Frontal cortex (tissue), 4 donors: ENCODE data around the gene ENO4. TPM values are rescaled to one million over a fixed set of nuclear protein-coding genes. Genes with fewer than 3 reads are reported as not detected.

Source experiments
- DNase-seq, 2 donors: peaks; one replicate each; pipeline ENCODE4 v3.0.0; 2012; ENCODE audit warnings: low spot score in 2 of 2
- FAIRE-seq: peaks from 2 replicates; lab custom pipeline; 2012; peaks lifted over from hg19 to GRCh38; lab: Jason Lieb, UNC
- total RNA-seq: library from RNA; depleted of rRNA; stranded (reverse); fragments of >200 nt; gene quantifications from one replicate; pipeline ENCODE4 v1.2.3, GENCODE V29; 2014
- donor health status: control.
- donor health status: control.
- donor health status: control.

Gene ENO4
- total RNA-seq, 1 donor from 2014 or later: 1.2 TPM

DNA sequence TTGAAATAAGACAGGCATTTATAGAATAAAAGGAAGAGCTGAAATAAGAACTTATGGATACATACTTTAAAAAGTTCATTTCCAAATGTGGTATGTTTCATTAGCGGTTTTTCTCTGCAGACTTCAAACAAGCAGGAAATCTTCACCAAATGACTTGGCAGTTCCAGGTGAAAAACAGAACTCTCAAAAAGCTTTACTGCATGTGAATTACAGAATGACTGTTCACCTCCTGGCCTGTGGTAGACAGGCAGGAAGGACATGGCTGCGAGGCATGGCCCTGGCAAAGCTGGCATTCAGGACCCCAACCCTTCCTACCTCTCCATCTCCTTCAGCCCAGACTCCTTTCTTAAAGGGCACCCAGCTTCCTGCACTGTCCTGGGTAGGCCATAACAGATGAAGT, 21.2 kb upstream of the ENO4 start:
- DNase-seq: no peak
- no peak for FAIRE-seq

DNA sequence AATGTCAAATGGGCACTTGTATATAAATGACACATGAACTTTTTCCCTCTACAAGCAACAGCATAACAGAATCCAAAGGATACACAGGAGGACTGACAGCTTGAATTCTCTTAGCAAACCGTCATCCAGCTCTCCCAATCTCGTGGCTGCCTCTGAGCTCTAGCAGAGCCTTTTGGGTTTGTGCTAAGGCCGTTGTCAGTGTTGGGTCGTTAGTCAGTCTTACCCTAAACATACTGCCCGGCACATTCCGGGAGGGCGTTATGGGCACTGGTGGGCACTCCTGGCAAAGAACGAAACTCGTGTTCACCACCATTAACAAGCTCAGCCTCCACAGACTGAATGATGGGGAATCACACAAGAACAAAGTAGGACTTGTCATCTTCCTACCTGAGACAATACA, 19.6 kb upstream of the ENO4 start:
- FAIRE-seq: no peak
- DNase-seq: no peak

- DNase-seq: no peak
- no peak for FAIRE-seq
Observed at GRCh38 chr10:116831086-116831485, 18.2 kb upstream of the ENO4 start.

- no peak for FAIRE-seq
- no peak for DNase-seq
Observed at GRCh38 chr10:116831790-116832189, 17.5 kb upstream of the ENO4 start.

DNA sequence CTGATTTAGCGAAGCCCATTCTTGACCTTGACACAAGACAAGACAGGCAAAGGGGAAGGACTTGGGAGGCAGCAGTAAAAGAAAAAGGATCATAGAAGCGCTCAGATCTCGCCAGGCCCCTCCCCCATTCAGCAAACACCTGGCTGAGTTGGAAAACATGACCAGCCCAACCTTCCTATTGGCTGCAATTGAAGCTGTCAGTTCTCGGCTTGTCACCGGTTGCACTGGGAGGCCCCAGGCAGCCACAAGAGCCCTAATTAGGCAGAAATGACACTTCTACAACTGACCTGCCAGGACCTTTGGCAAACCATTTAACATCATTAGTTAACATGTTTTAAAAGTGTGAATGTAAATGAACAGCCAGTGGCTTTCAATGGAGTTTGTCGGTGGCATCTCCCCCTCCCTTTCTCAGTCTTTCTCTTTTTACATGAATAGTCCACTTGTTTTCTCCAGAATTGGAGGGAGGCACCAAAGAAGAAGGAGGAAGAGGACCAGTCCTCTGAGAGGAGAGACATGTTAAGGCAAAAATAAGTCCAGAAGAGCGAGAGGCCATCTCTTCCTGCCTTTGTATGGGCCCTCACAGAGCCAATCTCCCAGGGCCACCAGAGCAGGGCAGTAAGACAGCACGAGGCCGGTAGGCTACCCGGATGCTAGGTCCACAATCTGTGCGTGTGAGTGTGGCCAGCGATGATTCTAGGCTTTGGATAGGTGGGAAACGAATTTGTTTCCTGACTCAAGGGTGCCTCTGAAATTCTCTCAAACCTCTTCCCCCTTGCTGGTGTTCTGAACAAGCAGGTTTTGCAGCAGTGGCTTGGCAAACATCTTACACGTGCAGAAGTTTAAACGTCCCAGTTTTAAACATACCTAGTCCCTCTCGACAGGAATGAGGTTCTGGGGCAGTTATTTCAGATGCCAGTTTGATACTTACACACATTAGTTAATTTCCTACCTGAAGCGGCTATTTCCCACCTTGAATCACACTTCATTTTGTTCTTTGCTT, 15.0 kb upstream of the ENO4 start:
- no peak for DNase-seq
- no peak for FAIRE-seq

GRCh38 chr10:116835658-116836057, 13.6 kb upstream of the ENO4 start:
- DNase-seq (no peak), FAIRE-seq (no peak)

DNA sequence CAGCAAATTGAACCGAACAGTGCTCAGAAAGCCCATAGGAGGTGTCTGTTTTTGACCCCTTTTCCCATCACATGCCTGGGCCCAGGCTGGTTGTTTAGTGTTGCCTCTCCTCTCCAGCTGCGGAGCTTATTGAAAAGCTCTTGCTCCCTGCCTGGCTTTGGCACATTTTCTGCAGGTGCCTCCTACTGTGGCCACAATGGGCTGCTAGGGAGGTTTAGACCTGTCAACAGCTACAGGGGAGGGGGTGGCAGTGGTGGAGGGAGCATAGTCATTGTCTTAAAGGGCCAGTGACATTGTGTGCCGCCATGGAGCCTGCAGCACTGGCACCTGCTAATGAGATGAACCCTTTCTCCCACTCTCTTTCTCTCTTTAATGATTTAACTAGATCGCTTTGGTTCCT, 13.2 kb upstream of the ENO4 start:
- no peak for DNase-seq

DNA sequence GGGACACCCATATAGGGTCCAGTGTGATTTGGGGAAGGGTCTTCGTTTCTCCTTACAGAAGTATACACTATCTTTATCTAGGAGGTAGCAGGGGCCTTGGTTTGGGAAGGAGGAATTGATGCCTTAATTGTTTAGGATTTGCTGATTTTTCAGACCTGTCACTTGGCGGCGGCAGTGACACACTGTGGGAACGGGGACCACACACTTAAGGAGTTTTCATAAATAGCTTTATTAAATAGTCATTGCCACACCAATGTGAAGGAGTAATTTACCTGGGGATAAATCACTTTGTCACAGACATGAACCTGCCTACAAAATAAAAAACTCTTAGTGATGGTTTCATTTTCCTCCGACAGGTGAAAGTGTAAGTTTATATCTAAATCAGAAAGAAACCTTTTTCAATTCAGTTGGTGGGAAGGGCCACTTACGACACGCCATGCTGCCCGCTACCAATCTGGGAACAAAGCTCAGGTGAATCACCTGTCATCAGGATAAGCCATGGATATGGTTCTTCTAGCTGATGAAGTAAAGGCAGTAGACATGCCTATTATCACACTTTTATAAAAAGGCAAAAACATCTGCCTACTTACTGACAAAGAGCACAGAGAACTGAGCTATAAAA, 12.3 kb upstream of the ENO4 start:
- FAIRE-seq (no peak), DNase-seq (no peak)

More for the DNA sequence above, 13.2 kb upstream of the ENO4 start:
- FAIRE-seq: no peak

DNA sequence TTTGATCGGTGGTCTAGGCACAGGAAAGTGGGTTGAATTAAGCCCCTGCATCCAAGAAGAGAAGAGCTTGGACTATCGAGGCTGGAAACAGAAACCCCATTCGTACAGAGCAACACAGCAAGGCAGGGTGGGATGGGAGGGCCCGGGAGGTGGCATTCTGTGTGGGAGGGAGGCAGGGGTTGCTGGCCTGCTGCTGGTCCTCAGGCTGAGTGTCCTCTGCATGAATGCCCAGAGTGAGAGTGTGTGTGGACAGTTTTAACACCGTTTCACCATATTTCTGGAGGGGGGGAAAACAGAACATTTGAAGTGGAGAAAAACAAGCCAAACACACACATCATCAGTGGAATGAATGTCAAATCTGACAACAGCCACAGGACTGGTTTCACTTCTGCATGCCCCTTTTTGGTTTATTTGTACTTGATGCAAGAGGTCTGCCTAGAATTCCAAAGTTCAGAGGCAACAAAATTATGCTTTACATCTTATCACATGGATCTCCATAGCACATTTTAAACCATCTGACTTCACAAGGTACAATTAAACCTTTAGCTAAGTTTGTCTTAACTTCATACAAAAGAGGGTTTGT, 11.1 kb upstream of the ENO4 start:
- DNase-seq (no peak), FAIRE-seq (no peak)

DNA sequence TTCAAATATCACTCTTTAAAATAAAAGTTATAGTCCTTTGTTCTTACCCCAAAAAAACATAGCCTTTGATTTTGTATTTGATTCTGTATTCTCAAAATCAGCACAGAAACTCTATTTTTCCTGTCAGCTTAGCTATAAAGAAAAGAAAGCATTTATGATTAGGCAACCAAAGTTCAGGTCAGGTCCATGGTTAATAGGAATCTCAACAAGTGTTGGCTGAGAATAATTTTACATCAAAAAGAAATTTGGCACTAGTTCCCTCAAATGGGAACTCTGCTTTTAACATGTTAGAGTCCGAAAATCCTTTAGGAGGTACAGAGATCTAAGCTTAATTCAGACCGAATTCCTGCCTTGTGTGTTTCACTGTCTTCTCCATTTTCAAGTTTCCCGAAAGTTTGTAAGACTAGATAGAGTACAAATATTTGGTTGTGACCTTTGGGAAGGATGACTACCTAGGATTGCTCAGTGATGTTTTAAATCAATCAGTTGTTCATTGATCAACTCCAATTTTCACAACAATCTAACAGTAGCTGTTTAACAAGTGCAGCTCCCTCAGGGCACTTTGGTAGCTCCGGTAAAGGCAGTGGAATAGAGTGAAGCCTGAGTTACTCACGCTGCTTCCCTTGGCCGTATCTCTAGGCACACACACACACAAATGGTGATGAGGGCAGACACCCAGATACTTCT, 8.8 kb upstream of the ENO4 start:
- FAIRE-seq: no peak
- no peak for DNase-seq

GRCh38 chr10:116845823-116846222, 3.5 kb upstream of the ENO4 start:
- no peak for DNase-seq
- no peak for FAIRE-seq

- DNase-seq (no peak), FAIRE-seq (no peak)
Observed at GRCh38 chr10:116848032-116848943, 1.0 kb upstream of the ENO4 start.

DNA sequence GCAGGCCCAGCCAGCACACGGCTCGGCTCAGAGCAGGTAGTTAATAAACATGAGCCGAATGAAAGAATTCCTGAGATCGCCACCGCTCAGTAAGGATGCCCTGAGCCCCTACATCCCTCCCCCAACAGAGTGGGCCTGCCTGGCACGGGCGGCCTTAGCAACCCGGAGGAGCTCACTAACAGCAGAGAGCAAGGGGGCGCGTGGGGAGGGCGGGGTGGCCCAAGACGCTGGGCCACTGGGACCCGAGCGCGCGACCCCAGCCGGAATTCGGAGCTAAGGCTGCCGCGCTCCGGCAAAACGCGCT, 403 bp upstream of the ENO4 start:
- FAIRE-seq (no peak), DNase-seq (no peak)

- DNase-seq (no peak), FAIRE-seq (no peak)
Observed at GRCh38 chr10:116850058-116850611, 836 bp downstream of the ENO4 start.

DNA sequence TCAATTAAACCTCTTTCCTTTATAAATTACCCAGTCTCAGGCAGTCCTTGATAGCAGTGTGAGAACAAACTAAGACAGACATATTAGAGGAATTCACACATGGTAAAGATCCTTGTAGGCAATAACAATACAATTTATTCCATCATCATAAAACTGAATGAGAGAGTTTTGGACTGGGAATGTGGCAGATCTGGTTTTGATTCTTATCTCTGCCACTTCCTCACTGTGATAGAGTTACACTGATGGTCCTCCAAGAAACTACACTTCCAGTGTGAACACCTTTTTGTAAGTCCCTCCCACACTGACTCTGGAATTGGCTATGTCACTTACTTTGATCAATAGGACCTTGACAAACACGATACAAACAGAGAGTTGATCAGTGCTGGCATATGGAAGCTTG, 2.9 kb downstream of the ENO4 start:
- FAIRE-seq (no peak), DNase-seq (no peak)

GRCh38 chr10:116853287-116853686, 4.0 kb downstream of the ENO4 start:
- DNase-seq (no peak), FAIRE-seq (no peak)

DNA sequence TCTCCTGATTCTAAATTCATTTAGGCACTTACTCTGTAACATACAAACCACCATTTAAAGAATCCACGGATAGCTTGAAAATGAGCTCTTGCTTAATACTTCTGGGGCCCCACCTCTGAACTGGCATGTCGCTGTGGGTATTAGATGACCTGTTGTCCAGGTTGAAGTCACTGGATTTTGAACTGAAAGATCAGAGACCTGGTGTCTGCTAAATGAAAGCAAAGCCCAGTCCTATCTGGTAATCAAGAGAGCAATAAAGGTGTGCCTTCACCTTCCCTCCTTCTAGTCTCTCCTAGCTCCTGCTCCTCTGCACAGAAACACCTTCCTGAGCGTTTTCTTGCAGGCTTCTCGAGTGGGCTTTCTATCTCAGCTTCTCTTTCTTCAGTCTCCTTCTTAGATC, 4.4 kb downstream of the ENO4 start:
- DNase-seq (no peak), FAIRE-seq (no peak)

- no peak for FAIRE-seq
- no peak for DNase-seq
Observed at GRCh38 chr10:116857156-116857555, 7.9 kb downstream of the ENO4 start.

- DNase-seq: no peak
- FAIRE-seq: no peak
Observed at GRCh38 chr10:116861796-116862195, 12.5 kb downstream of the ENO4 start.
